ENCODE measurements around the gene AKT1. TPM values are rescaled to one million over a fixed set of nuclear protein-coding genes. Genes with fewer than 3 reads are reported as not detected.
A peak's percentile ranks its signal among the peaks of the same experiment; 100 is the strongest.

AKT1 gene
- total and polyA plus RNA-seq, 2 experiments from 2014 or later = 19.2 to 78.7 TPM

DNA sequence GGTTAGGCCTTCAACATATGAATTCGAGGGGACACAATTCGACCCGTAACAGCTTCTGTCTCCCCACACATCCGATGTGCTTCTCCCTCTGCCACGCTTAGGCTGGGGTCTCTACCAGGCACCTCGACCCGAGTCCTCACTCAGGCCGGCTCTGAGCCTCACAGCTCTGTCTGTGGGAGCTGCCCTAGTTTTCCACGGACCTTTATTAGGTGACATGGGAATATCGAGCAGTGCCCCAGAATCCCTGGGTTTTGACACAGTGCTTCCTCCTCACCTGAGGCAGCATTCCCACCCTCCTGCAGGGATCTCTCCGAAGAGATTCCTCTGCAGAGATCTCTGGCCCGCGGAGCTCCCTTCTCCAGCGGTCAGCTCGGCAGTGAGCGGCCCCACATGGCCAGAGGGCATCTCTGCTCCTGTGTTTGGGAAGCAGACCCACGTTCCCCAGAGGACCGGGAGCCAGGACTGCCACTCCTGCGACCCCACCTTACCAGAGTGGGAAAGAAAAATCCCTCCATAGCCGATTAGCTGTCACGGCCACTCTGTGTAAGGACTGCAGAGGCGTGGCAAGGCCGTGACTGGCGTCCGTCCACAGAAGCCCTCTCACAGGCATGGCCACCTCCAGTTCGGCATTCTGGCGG is 26.5 kb upstream of the AKT1 start (continued):
- TF ChIP-seq, protein P1, sequence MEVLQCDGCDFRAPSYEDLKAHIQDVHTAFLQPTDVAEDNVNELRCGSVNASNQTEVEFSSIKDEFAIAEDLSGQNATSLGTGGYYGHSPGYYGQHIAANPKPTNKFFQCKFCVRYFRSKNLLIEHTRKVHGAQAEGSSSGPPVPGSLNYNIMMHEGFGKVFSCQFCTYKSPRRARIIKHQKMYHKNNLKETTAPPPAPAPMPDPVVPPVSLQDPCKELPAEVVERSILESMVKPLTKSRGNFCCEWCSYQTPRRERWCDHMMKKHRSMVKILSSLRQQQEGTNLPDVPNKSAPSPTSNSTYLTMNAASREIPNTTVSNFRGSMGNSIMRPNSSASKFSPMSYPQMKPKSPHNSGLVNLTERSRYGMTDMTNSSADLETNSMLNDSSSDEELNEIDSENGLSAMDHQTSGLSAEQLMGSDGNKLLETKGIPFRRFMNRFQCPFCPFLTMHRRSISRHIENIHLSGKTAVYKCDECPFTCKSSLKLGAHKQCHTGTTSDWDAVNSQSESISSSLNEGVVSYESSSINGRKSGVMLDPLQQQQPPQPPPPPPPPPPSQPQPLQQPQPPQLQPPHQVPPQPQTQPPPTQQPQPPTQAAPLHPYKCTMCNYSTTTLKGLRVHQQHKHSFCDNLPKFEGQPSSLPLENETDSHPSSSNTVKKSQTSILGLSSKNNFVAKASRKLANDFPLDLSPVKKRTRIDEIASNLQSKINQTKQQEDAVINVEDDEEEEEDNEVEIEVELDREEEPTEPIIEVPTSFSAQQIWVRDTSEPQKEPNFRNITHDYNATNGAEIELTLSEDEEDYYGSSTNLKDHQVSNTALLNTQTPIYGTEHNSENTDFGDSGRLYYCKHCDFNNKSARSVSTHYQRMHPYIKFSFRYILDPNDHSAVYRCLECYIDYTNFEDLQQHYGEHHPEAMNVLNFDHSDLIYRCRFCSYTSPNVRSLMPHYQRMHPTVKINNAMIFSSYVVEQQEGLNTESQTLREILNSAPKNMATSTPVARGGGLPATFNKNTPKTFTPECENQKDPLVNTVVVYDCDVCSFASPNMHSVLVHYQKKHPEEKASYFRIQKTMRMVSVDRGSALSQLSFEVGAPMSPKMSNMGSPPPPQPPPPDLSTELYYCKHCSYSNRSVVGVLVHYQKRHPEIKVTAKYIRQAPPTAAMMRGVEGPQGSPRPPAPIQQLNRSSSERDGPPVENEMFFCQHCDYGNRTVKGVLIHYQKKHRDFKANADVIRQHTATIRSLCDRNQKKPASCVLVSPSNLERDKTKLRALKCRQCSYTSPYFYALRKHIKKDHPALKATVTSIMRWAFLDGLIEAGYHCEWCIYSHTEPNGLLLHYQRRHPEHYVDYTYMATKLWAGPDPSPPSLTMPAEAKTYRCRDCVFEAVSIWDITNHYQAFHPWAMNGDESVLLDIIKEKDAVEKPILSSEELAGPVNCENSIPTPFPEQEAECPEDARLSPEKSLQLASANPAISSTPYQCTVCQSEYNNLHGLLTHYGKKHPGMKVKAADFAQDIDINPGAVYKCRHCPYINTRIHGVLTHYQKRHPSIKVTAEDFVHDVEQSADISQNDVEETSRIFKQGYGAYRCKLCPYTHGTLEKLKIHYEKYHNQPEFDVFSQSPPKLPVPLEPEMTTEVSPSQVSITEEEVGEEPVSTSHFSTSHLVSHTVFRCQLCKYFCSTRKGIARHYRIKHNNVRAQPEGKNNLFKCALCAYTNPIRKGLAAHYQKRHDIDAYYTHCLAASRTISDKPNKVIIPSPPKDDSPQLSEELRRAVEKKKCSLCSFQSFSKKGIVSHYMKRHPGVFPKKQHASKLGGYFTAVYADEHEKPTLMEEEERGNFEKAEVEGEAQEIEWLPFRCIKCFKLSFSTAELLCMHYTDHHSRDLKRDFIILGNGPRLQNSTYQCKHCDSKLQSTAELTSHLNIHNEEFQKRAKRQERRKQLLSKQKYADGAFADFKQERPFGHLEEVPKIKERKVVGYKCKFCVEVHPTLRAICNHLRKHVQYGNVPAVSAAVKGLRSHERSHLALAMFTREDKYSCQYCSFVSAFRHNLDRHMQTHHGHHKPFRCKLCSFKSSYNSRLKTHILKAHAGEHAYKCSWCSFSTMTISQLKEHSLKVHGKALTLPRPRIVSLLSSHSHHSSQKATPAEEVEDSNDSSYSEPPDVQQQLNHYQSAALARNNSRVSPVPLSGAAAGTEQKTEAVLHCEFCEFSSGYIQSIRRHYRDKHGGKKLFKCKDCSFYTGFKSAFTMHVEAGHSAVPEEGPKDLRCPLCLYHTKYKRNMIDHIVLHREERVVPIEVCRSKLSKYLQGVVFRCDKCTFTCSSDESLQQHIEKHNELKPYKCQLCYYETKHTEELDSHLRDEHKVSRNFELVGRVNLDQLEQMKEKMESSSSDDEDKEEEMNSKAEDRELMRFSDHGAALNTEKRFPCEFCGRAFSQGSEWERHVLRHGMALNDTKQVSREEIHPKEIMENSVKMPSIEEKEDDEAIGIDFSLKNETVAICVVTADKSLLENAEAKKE (CRISPR knock-in tag; IDR thresholded peaks at IDR 0.05) = no peak
- TF ChIP-seq CREB1 (CRISPR knock-in tag; IDR thresholded peaks at IDR 0.05; ENCODE audit: low read depth) = no peak
- no peak for TF ChIP-seq NANOG (IDR thresholded peaks at IDR 0.05; ENCODE audit: borderline replicate concordance)
- no peak for TF ChIP-seq JUNB (IDR thresholded peaks at IDR 0.05; ENCODE audit: unreplicated experiment)
- no peak for TF ChIP-seq POLR2AphosphoS5 (IDR thresholded peaks at IDR 0.05; ENCODE audit: low read depth)
- TF ChIP-seq ZNF114 (CRISPR knock-in tag; IDR thresholded peaks at IDR 0.05) = no peak

DNA sequence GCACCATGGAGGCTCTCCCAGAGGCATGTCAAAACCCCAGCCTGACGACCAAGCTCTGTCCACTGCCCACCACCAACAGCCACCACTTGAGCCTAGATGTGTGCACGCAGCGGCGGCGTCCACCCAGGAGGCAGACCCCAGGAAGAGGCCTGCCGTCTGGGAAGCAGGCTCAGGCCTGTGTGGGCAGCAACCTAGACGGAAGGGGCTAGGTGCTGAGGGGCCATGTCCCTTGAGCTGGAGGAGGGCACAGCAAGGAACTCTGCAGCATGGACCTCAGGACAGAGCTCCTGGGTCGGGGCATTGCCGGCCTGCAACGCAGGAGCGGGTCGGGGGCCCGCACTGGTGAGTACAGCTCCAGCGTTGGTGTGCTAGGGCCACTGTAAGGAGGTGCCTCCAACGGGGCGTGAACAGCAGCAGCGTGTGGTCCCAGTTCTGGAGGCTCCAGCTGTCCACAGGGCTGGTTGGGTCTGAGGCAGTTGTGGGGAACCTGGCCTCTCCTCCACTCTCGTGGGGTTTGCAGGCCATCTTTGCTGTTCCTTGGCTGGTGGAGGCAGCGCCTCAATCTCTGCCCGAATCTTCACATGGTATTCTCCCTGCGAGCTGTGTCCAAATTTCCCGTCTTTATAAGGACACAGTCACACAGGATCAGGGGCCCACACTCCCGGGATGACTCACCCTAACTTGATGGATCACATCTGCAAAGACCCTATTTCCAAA is 25.8 kb upstream of the AKT1 start:
- H3K4me2 ChIP-seq = no peak overlapping the region
- no peak for DNase-seq (ENCODE audit: low spot score)
- no peak overlapping the region for H3K27ac ChIP-seq (ENCODE audit: low read depth)
- TF ChIP-seq POLR2AphosphoS5 (IDR thresholded peaks at IDR 0.05; ENCODE audit: low read depth) (no peak), EZH2phosphoT487 (IDR thresholded peaks at IDR 0.05; ENCODE audit: unreplicated experiment) (no peak), EZH2 (IDR thresholded peaks at IDR 0.05; ENCODE audit: low read depth, unreplicated experiment) (no peak), CREB1 (CRISPR knock-in tag; IDR thresholded peaks at IDR 0.05; ENCODE audit: low read depth) (no peak)
- TF ChIP-seq, protein P2, sequence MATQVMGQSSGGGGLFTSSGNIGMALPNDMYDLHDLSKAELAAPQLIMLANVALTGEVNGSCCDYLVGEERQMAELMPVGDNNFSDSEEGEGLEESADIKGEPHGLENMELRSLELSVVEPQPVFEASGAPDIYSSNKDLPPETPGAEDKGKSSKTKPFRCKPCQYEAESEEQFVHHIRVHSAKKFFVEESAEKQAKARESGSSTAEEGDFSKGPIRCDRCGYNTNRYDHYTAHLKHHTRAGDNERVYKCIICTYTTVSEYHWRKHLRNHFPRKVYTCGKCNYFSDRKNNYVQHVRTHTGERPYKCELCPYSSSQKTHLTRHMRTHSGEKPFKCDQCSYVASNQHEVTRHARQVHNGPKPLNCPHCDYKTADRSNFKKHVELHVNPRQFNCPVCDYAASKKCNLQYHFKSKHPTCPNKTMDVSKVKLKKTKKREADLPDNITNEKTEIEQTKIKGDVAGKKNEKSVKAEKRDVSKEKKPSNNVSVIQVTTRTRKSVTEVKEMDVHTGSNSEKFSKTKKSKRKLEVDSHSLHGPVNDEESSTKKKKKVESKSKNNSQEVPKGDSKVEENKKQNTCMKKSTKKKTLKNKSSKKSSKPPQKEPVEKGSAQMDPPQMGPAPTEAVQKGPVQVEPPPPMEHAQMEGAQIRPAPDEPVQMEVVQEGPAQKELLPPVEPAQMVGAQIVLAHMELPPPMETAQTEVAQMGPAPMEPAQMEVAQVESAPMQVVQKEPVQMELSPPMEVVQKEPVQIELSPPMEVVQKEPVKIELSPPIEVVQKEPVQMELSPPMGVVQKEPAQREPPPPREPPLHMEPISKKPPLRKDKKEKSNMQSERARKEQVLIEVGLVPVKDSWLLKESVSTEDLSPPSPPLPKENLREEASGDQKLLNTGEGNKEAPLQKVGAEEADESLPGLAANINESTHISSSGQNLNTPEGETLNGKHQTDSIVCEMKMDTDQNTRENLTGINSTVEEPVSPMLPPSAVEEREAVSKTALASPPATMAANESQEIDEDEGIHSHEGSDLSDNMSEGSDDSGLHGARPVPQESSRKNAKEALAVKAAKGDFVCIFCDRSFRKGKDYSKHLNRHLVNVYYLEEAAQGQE (IDR thresholded peaks at IDR 0.05; ENCODE audit: unreplicated experiment) = no peak

More for the DNA sequence above, 25.8 kb upstream of the AKT1 start:
- Histone ChIP-seq H3K36me3 (ENCODE audit: insufficient read depth) (no peaks in the 10 kb centered on the region; the same call in 1 of the 2 replicates), H3K9me2 (ENCODE audit: insufficient read depth) (peaks cover 17% of the 10 kb centered on the region), H2AFZ (peak overlapping the region; percentile 88; the same call in 1 of the 2 replicates), H3K4me3 (no peak overlapping the region), H4K20me1 (replicated peaks; ENCODE audit: insufficient read depth) (no peaks in the 10 kb centered on the region; the same call in 1 of the 2 replicates), H3K79me2 (replicated peaks; ENCODE audit: insufficient read depth) (0 out of 2 replicates have a peak, but pooled peaks cover 4% of the 10 kb centered on the region), H3K4me1 (ENCODE audit: insufficient read depth) (peaks cover 9% of the 10 kb centered on the region), H3K27me3 (ENCODE audit: insufficient read depth) (peaks cover 29% of the 10 kb centered on the region), H3F3A (replicated peaks; ENCODE audit: low read depth) (no peaks in the 10 kb centered on the region)
- Mint-ChIP-seq H3K27ac (no peak overlapping the region), H3K27me3 (ENCODE audit: insufficient read depth, low read depth, poor library complexity) (peaks cover 41% of the 10 kb centered on the region), H3K9me3 (peaks cover 19% of the 10 kb centered on the region), H3K36me3 (ENCODE audit: low read depth) (peaks cover 15% of the 10 kb centered on the region), H3K4me3 (no peak overlapping the region), H3K4me1 (peaks cover 9% of the 10 kb centered on the region)
- no peak for ATAC-seq

Data from GM23338 (cell line).